ENCODE results near the gene TMEM59L.

DNA sequence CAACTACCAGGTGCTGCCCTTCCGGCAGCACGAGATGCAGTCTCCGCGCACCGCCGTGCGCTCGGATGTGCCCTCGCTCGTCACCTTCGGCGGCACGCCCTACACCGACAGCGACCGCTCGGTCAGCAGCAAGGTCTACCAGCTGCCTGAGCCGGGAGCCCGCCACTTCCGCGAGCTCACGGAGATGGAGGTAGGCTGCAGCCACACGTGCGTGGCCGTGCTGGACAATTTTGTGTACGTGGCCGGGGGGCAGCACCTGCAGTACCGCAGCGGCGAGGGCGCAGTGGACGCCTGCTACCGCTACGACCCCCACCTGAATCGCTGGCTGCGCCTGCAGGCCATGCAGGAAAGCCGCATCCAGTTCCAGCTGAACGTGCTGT, 55.6 kb downstream of the TMEM59L start:
- TF ChIP-seq, protein P1, sequence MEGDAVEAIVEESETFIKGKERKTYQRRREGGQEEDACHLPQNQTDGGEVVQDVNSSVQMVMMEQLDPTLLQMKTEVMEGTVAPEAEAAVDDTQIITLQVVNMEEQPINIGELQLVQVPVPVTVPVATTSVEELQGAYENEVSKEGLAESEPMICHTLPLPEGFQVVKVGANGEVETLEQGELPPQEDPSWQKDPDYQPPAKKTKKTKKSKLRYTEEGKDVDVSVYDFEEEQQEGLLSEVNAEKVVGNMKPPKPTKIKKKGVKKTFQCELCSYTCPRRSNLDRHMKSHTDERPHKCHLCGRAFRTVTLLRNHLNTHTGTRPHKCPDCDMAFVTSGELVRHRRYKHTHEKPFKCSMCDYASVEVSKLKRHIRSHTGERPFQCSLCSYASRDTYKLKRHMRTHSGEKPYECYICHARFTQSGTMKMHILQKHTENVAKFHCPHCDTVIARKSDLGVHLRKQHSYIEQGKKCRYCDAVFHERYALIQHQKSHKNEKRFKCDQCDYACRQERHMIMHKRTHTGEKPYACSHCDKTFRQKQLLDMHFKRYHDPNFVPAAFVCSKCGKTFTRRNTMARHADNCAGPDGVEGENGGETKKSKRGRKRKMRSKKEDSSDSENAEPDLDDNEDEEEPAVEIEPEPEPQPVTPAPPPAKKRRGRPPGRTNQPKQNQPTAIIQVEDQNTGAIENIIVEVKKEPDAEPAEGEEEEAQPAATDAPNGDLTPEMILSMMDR (conservative IDR thresholded peaks at IDR 0.05; ENCODE audit: low read depth, low read length): no peak
- TF ChIP-seq RFX5 (IDR thresholded peaks at IDR 0.05; ENCODE audit: low read depth, low read length) (no peak), POLR2A (IDR thresholded peaks at IDR 0.05; ENCODE audit: low read depth, low read length) (no peak), RAD21 (IDR thresholded peaks at IDR 0.05; ENCODE audit: low read length) (no peak), SMC3 (IDR thresholded peaks at IDR 0.05; ENCODE audit: low read depth, low read length) (no peak), BHLHE40 (IDR thresholded peaks at IDR 0.05; ENCODE audit: low read depth, low read length) (no peak), MXI1 (IDR thresholded peaks at IDR 0.05; ENCODE audit: borderline replicate concordance, low read depth, low read length) (no peak), MAFK (IDR thresholded peaks at IDR 0.05; ENCODE audit: low read depth, low read length) (no peak), CEBPB (IDR thresholded peaks at IDR 0.05; ENCODE audit: low read depth, low read length) (no peak), RCOR1 (IDR thresholded peaks at IDR 0.05; ENCODE audit: insufficient replicate concordance, low read length) (no peak), MAZ (IDR thresholded peaks at IDR 0.05; ENCODE audit: borderline replicate concordance, low read depth, low read length) (no peak)
- TF ChIP-seq, protein P2, sequence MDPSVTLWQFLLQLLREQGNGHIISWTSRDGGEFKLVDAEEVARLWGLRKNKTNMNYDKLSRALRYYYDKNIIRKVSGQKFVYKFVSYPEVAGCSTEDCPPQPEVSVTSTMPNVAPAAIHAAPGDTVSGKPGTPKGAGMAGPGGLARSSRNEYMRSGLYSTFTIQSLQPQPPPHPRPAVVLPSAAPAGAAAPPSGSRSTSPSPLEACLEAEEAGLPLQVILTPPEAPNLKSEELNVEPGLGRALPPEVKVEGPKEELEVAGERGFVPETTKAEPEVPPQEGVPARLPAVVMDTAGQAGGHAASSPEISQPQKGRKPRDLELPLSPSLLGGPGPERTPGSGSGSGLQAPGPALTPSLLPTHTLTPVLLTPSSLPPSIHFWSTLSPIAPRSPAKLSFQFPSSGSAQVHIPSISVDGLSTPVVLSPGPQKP (IDR thresholded peaks at IDR 0.05; ENCODE audit: borderline replicate concordance, low read depth, low read length): no peak
- TF ChIP-seq, protein P3, sequence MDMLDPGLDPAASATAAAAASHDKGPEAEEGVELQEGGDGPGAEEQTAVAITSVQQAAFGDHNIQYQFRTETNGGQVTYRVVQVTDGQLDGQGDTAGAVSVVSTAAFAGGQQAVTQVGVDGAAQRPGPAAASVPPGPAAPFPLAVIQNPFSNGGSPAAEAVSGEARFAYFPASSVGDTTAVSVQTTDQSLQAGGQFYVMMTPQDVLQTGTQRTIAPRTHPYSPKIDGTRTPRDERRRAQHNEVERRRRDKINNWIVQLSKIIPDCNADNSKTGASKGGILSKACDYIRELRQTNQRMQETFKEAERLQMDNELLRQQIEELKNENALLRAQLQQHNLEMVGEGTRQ (IDR thresholded peaks at IDR 0.05; ENCODE audit: low read depth, low read length): no peak

Data from IMR-90 (cell line).